LNCaP clone FGC (cell line): ENCODE results near the gene COL15A1.

Experiments
- DNase-seq: peaks from one replicate; pipeline ENCODE4 v3.0.0-alpha.2; 2011; ENCODE audit warnings: low read depth
- H3K4me3 ChIP-seq: 2 replicates; pipeline ENCODE4 v1.5.1; 2011; ENCODE audit warnings: mild to moderate bottlenecking, low read depth, low read length, control low read depth
- TF ChIP-seq, protein P1 (sequence below): IDR thresholded peaks from 2 replicates; pipeline ENCODE4 v1.5.1; 2012; ENCODE audit warnings: mild to moderate bottlenecking; ENCODE audit not compliant: control insufficient read depth, insufficient read depth; ENCODE audit errors: extremely low read depth

COL15A1 gene

DNA sequence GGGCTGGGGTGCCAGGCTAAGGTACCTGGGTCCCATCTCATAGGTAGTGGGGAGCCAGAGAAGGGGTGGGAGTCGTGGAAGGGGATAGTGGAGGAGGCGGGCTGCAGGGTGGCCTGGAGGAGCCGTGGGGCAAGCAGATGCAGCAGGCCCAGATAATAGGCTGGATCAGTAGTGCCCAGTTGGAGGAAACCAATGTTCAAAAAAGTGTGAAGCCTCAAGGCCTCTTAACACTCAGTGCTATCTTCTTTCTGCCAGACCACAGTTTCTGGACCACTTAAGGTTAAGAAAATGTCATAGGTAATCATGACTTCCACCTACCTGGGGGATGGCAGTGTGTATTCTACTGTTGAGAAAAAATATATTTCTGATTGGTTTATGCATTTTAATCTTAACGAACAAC lies 97.9 kb downstream of the COL15A1 start:
- H3K4me3 ChIP-seq, result no peak overlapping the region
- TF ChIP-seq, protein P1, sequence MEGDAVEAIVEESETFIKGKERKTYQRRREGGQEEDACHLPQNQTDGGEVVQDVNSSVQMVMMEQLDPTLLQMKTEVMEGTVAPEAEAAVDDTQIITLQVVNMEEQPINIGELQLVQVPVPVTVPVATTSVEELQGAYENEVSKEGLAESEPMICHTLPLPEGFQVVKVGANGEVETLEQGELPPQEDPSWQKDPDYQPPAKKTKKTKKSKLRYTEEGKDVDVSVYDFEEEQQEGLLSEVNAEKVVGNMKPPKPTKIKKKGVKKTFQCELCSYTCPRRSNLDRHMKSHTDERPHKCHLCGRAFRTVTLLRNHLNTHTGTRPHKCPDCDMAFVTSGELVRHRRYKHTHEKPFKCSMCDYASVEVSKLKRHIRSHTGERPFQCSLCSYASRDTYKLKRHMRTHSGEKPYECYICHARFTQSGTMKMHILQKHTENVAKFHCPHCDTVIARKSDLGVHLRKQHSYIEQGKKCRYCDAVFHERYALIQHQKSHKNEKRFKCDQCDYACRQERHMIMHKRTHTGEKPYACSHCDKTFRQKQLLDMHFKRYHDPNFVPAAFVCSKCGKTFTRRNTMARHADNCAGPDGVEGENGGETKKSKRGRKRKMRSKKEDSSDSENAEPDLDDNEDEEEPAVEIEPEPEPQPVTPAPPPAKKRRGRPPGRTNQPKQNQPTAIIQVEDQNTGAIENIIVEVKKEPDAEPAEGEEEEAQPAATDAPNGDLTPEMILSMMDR, result no peak
- DNase-seq, result no peak

DNA sequence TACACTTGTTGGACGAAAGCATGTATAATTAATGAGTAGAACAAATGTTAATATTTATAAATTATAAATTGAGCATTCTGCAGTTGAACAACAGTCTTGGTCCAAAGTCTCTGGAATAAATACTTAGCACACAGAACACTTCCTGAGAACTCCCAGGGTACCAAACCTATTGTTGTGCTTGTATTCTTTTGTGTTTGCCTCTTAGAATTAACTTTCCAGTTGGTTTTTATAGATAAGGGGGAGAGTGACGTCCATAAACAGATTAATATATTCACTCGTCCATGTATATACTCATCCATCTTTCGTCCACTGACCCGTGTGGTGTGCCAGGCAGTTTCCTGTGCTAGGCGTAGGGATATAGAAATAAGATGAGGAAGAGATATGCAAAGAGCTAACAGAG lies 98.9 kb downstream of the COL15A1 start:
- no peak overlapping the region for H3K4me3 ChIP-seq
- TF ChIP-seq, protein P1, result no peak
- DNase-seq, result no peak

DNA sequence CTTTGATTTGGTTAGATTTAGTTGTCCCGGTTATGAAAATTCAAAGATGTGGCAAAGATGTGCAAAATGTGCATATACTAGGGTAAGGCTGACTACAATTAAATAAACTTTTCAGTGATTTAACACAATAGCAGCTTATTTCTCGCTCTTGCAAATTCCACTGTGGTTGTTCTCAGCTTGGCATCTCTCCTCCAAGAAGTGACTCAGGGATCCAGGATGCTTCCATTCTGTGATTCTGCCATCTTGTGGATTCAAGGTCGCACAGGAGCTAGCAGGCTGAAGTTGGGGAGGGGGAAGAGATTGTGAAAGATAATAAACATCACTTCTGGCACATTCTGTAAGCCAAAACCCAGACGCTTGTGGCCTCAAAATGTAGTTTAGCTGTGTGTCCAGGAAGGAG lies 101.1 kb downstream of the COL15A1 start:
- TF ChIP-seq, protein P1, result no peak
- DNase-seq, result no peak
- H3K4me3 ChIP-seq, result no peak overlapping the region

DNA sequence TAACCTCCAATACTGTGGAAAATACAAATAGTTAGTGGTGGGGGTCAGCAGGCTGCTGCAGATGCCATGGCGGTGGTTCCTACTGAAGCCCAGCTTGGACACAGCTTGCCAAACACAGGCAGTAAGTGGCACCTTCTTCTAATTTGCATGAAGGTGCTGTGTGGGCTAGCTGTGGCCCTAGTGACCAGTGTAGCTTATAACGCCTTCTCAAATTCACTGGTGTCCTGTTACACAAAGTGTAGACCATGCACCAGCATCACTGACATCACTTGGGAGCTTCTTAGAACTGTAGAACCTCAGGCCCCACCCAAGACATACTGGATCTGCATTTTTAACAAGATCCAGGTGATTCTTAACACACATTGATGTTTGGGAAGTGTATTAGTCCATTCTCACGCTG lies 102.4 kb downstream of the COL15A1 start:
- DNase-seq, result no peak
- no peak overlapping the region for H3K4me3 ChIP-seq
- TF ChIP-seq, protein P1, result no peak

DNA sequence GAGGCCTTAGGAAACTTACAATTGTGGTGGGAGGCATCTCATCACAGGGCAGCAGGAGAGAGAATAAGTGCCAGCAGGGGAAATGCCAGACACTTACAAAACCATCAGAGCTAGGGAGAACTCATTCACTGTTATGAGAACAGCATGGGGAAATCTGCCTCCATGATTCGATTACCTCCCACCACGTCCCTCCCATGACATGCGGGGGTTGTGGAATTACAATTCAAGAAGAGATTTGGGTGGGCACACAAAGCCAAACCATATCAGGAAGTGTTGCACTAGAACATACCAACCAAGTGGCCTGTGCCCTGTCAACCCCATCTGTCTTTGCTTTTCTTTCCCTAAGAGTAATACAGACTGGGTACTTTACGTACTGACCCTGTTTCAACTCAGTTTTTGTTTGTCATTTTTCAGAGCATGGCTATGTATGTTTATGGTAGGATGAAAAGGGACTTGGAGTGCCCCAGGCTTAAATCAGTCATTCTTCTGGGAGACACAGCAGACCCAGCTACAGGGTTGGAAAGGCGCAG lies 102.9 kb downstream of the COL15A1 start:
- no peak overlapping the region for H3K4me3 ChIP-seq

DNA sequence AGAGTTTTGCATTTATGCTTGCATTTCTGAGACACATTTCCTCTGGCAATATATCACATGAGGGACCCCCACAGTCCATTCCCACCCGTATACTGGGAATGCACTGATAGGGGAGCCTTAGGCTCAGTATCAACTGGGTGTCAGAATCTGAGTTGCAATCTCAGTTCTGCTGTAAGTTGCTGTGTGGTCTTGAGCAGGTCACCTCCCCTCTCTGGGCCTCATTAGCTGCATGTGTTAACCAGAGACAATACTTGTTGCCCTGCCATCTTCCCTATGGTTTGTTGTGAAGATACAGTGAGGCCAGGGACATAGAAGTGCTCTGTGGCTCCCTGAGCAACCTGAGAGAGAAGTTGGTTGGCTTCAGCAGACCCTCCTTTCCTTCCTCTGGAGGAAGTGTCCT lies 105.5 kb downstream of the COL15A1 start:
- TF ChIP-seq, protein P1, result no peak
- DNase-seq, result no peak
- no peak overlapping the region for H3K4me3 ChIP-seq

More for the DNA sequence above, 102.9 kb downstream of the COL15A1 start:
- TF ChIP-seq, protein P1, result no peak
- DNase-seq, result no peak

DNA sequence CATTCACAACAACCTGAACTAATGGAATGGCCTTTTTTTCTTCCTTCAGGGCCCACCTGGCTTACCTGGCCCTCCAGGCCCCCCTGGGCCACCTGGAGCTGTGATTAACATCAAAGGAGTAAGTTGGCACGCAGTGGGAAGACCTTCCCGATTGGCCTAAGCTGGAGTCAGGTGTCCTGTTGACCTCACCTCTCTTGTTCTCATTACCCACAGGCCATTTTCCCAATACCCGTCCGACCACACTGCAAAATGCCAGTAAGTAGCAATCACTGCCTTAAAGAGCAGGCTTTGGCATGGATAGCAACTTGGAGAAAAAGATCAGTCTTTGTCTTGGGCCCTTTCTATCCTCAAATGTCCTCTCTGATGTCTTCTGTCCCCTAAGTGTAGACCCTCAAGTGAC lies 105.9 kb downstream of the COL15A1 start:
- H3K4me3 ChIP-seq, result no peak overlapping the region
- DNase-seq, result no peak
- TF ChIP-seq, protein P1, result no peak
